ENCODE results near the gene C7orf57.

- TF ChIP-seq EP300 (IDR thresholded peaks at IDR 0.05) = no peak
- TF ChIP-seq, protein P1, sequence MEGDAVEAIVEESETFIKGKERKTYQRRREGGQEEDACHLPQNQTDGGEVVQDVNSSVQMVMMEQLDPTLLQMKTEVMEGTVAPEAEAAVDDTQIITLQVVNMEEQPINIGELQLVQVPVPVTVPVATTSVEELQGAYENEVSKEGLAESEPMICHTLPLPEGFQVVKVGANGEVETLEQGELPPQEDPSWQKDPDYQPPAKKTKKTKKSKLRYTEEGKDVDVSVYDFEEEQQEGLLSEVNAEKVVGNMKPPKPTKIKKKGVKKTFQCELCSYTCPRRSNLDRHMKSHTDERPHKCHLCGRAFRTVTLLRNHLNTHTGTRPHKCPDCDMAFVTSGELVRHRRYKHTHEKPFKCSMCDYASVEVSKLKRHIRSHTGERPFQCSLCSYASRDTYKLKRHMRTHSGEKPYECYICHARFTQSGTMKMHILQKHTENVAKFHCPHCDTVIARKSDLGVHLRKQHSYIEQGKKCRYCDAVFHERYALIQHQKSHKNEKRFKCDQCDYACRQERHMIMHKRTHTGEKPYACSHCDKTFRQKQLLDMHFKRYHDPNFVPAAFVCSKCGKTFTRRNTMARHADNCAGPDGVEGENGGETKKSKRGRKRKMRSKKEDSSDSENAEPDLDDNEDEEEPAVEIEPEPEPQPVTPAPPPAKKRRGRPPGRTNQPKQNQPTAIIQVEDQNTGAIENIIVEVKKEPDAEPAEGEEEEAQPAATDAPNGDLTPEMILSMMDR (IDR thresholded peaks at IDR 0.05) = peak in 1 of 3 donors; percentile 47
These were observed 43.5 kb upstream of the C7orf57 start for GRCh38 chr7:47991741-47992311.
